DMS153 treated with DMSO at 0.1 percent for 48 hours (cell line): ENCODE results near the gene ASPHD2.
"Not testable (repeated sequence)": the region's sequence is repeated elsewhere in the genome, so short reads cannot be mapped to it uniquely, and the experiment has no call there.

Experiments used
- DNase-seq: peaks from one replicate; lab custom pipeline; 2025; ENCODE audit not compliant: unreplicated experiment; lab: John Stamatoyannopoulos, UW

Gene ASPHD2

GRCh38 chr22:26416256-26416655, 12.8 kb upstream of the ASPHD2 start:
- DNase-seq: no peak

DNA sequence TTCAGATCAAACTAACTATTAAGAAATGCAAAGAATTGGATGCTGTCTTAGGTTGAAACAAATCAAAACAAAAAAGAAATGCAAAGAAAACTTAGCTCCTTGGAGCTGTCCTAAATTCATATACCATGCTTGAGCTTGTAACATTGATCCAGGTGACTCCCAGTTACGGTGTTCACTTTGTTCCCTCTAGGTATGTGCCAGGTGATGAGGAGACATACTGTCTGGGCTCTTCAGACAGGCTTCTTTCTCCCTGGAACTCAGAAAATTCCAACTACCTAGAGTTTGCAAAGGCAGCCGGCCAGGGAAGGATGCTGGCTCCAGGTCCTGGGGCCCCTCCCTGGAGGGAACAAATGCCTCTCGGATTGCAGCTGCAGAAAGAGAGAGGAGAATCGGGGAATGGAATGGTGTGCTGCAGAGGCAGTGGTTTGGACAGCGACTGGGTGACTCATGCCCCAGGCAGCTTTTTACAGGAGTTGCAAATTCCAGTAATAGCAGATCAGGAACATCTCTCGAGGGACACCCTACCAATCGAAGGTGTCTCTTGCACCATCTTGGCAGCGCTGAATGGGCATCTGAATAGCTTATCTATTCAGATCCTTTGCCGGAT, 12.3 kb upstream of the ASPHD2 start:
- DNase-seq: no peak

- no peak for DNase-seq
Measured at GRCh38 chr22:26417406-26417805, 11.7 kb upstream of the ASPHD2 start.

DNA sequence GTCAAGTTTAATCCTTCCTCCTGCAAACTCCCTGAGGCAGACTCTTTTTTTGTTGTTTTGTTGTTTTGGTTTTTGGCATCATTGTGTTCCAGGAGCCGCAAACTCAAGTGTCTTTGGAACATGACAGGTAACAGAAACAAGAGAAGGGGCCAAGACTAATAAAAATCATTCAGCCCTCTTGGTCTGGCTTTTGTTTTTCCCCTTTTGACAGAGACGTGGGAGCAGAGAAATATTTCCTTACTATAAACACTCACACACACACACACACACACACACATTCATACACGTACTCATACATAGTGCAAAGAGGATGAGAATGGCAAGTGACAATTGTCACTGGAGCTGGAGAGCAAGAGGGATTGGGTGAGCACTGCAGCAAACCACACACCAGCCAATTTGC, 10.4 kb upstream of the ASPHD2 start:
- DNase-seq: no peak

DNA sequence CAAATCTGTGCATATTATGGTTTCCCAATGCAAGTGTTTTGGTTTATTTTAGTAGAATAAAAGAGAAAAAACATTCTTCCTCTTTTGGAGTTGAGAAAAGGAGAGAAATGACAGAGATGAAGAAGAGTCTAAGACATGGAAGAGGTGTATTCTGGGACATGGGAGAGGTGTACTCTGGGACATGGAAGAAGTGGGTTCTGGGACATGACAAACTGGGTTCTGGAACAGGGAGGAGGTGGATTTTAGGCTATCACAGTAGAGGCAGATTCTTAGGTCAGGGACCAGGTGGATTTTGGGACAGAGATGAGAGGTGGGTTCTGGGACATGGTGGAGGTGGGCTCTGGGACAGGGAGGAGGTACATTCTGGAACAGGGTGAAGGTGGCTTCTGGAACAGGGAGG, 2.1 kb upstream of the ASPHD2 start:
- DNase-seq: no peak

DNA sequence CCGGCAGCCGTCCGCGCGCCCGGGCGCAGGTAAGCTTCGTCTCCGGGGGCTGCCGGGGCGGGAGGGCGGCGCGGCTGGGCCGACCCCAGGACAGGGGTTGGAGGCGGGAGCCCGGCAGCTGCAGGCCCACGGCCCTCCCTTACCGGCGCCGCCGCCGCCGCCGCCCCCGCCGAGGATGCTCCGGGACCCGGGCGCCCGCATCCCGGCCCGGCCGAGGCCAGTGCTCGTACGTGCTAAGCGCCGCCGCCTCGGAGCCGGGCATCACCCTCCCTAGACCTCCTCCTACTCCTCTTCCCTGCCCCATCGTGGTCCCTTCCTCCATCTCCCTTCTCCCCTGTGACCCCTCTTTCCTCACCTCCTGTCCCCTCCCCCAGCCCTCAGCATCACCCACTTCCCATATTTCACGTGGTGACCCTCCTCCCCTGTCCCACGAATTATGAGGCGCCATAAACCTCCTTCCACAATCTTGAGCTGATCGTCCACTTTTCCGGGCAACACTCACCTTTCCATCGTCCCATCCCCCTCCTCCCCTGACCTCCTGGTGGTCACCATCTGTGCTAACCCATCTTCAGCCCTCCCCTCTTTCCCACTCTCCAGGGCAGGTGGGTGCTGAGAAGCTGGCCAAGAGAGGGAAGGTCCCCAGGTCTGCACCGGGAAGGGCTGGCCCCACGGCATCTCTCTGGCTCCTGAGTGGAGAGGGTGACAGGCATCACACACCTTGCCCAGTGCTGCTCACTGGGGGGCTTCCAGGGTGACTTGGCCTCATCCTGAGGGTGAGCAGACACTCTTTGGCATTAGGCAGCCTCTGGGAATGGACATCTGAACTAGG, 612 bp downstream of the ASPHD2 start:
- no peak for DNase-seq

DNA sequence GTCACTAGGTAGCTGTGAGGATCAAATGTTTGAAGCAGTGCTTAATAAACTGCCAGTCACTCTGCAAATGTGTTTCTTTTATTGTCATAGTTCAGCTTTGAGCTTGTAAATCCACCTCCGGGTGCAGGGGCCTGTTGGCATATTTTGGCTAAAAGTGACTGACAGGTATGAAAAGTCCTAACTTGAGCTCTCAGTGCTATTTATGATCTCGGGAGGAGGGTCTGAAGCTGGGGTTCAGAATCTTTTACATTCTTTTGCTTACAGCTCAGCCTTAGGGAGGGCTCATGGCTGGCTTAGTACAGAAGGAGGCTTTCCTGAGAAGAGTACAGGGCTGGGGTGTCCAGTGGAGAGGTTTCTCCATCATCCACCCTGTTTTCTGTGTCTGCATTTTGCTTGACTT, 1.5 kb downstream of the ASPHD2 start:
- no peak for DNase-seq

DNA sequence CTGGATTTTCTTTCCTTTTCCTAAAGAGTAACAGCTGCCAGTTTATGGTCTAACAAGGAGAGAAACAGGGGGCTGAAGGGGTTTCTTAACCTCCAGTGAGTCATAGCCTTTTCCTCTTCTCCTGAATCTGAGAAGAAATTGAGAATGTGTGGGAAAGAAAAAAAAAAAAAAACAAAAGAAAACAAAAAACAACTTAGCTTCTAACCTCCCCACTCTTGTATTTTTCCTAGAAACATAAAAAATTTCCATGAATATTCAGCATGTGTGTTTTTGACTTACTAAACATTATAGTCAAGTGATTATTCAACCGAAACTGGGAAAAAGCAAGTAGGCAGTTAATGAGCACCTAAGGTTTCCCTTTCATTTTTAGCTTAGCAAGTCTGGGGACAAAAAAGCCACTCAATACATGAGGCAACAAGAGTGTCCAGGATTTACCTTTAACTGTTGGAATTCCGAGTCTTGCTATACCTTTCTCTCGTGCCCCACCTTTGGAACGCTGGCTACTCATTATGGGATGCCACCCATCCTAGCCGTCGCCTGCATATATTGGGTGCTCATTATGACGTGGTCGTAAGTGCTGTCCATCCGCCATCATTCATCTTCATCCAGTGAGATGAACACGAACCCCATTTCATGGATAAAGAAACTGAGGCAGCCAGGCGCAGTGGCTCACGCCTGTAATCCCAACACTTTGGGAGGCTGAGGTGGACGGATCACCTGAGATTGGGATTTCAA, 2.4 kb downstream of the ASPHD2 start:
- no peak for DNase-seq

DNA sequence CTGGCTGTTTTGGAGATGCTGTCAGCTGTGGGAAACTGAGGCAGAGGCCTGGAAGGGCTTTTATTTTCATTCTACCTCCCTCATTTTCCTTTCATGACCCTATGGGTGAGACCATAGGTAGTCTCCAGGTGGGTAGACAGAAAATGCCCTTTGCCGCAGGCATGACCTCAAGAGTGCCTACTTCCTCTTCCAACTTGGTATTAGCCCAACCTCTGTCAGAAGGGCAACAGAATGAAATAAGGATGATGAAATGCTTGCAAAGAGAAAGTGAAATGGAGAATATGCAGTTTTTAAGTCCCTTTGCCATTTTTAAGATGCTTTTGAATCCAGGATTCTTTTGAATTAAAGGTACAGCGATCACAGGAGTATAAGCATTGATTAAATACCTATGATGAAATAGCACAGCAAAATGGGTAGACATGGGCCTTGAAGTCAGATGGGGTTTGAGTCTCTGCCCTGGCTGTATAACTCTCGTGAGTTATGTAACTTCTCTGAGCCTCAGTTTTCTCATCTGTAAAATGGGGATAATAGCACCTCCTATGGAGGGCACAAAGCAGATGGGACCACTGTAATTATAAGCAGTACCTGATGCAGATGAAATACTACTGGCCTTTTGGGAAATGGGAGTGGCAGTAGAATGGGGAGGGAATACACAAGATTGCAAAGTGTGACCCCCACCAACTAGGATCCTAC, 3.7 kb downstream of the ASPHD2 start:
- DNase-seq: no peak

DNA sequence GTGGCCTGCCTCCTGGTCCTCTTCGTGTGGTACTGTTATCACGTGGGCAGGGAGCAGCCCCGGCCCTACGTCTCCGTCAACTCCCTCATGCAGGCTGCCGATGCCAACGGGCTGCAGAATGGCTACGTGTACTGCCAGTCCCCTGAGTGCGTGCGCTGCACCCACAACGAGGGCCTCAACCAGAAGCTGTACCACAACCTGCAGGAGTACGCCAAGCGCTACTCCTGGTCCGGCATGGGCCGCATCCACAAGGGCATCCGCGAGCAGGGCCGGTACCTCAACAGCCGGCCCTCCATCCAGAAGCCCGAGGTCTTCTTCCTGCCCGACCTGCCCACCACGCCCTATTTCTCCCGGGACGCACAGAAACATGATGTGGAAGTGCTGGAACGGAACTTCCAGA, 4.7 kb downstream of the ASPHD2 start:
- no peak for DNase-seq

- DNase-seq: no peak
Measured at GRCh38 chr22:26435327-26436093, 6.5 kb downstream of the ASPHD2 start.

- DNase-seq: no peak
Measured at GRCh38 chr22:26436903-26437515, 7.9 kb downstream of the ASPHD2 start.

DNA sequence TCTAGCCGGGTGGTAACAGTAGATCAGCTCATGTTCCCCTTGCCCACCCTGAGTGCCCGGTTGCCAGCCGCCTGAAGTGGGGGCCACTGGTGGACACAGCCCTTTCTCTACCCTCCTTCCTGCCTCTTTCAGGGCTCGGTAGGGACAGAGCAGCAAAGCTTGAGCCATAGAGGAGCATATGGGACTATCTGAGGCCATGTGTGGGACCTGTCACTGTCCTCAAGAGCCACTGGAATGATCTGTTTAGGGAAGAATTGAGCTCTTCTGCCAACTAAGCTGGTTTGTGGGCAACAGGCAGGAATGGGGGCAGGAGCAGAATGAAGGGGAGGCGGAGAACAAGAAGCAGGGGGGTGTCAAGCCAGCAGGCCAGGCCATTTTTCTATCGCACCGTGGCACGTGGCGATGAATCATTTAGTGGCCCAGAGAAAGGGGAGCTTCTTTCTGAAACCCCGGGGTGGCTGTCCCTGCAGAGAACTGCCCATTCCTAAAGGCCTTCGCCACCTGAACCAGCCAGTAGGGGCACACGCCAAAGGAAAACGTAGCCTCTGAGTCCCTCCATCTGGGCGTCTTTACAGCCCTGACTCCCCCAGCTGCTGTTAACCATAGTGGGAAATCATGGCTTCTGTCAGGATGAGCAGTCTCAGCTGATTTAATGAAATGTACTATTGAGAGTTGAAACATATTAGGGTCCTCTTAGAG, 8.8 kb downstream of the ASPHD2 start:
- no peak for DNase-seq

GRCh38 chr22:26438776-26439175, 9.7 kb downstream of the ASPHD2 start:
- not testable (repeated sequence) for DNase-seq

- no peak for DNase-seq
Measured at GRCh38 chr22:26439559-26439958, 10.5 kb downstream of the ASPHD2 start.

GRCh38 chr22:26442086-26442756, 13.2 kb downstream of the ASPHD2 start:
- no peak for DNase-seq

- DNase-seq: no peak
Measured at GRCh38 chr22:26443901-26444690, 15.0 kb downstream of the ASPHD2 start.

- DNase-seq: peak; percentile 12
Measured at GRCh38 chr22:26444777-26445176, 15.7 kb downstream of the ASPHD2 start.
